ENCODE data around the gene SOAT2.

DNA sequence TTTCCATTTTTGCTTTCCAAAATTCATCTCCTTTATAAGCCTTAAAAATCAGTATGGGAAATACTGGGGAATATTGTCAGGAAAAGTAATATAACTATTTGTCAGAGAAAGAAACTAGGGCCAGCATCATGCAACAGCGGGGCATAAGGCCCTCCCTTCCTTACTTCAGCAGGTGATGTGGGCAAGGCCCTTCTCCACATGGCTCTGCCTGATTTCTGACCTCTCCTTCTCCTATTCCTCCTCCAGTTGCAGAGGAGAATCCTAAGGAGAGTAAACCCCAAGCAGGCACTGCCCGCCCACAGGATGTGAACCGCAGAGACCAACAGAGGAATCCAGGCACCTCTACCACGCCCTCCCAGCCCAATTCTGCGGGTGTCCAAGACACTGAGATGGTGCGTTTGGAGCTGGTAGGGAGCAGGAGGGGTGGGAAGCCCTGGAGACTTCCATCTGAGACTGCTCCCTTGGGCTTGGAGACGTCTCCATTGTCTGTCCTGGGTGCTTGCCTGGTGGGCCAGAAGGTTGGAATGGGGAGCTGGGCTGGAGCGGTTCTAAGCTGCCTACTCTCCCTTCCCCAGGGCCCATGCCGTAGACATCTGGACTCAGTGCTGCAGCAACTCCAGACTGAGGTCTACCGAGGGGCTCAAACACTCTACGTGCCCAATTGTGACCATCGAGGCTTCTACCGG, 2.7 kb upstream of the SOAT2 start:
- TF ChIP-seq, protein P1, sequence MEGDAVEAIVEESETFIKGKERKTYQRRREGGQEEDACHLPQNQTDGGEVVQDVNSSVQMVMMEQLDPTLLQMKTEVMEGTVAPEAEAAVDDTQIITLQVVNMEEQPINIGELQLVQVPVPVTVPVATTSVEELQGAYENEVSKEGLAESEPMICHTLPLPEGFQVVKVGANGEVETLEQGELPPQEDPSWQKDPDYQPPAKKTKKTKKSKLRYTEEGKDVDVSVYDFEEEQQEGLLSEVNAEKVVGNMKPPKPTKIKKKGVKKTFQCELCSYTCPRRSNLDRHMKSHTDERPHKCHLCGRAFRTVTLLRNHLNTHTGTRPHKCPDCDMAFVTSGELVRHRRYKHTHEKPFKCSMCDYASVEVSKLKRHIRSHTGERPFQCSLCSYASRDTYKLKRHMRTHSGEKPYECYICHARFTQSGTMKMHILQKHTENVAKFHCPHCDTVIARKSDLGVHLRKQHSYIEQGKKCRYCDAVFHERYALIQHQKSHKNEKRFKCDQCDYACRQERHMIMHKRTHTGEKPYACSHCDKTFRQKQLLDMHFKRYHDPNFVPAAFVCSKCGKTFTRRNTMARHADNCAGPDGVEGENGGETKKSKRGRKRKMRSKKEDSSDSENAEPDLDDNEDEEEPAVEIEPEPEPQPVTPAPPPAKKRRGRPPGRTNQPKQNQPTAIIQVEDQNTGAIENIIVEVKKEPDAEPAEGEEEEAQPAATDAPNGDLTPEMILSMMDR (conservative IDR thresholded peaks at IDR 0.05 in 1 of 2, IDR thresholded peaks at IDR 0.05 in 1 of 2; ENCODE audit: low read depth in 1 of 2, low read length in 2 of 2), result no peak
- TF ChIP-seq EZH2 (IDR thresholded peaks at IDR 0.05; ENCODE audit: low read length, missing control alignments), result no peak
